T follicular helper cell (primary cell): ENCODE data around the gene ARL6IP1.
"Not testable (repeated sequence)": the region's sequence is repeated elsewhere in the genome, so short reads cannot be mapped to it uniquely, and the experiment has no call there.

Source experiments
- DNase-seq: peaks from one replicate; pipeline ENCODE4 v3.0.0-alpha.2; 2020; ENCODE audit warnings: low read depth

ARL6IP1 gene

GRCh38 chr16:18759598-18760520 is 41.5 kb downstream of the ARL6IP1 start:
- peak; percentile 26 for DNase-seq

DNA sequence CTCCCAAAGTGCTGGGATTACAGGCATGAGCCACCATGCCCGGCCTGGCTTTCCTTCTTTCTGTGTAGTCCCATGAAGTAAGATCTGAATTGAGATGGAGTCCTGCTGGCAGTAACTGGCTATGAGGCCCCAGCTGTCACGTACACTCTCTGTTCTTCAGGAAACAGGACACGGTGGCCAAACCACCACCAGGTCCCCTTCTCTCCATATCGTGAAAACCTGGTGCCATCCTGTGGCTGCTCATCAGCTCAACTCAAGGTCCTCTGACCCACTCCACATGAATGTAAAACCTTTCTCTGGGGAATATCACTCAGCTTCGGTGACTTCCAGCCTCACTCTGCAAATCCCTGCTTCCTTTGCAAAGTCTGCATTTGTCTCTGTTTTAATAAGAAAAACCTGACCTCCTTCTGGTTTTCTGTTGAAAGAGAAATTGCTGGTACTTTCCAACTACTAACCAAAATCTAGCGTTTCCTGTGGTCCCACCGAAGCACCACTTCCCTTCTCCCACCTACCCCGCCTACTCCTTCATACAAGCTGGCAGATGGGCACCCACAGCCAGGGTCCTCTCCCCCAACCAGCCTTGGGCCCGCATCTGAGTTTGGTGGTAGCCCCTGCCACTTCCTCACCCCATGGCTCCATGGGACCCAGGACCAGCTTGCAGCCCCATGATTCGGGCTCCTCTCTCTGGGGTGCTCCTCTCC is 43.2 kb downstream of the ARL6IP1 start:
- not testable (repeated sequence) for DNase-seq

- DNase-seq = not testable (repeated sequence)
Measured at GRCh38 chr16:18756639-18757038, 44.7 kb downstream of the ARL6IP1 start.

GRCh38 chr16:18742870-18743269 is 58.5 kb downstream of the ARL6IP1 start:
- not testable (repeated sequence) for DNase-seq
